Heart right ventricle (tissue), 16 donors: ENCODE data around the gene EXOSC2. TPM values are rescaled to one million over a fixed set of nuclear protein-coding genes. Genes with fewer than 3 reads are reported as not detected.
A peak's percentile ranks its signal among the peaks of the same experiment; 100 is the strongest.

ENCODE experiments used
- ATAC-seq, 8 donors: fragments of 200-7000 bp; cut with Tn5 transposase; one replicate each; pipeline ENCODE4 v1.9.1; 2020; ENCODE audit warnings: mild to moderate bottlenecking in 8 of 8, moderate library complexity in 8 of 8, moderate number of reproducible peaks in 1 of 8
- DNase-seq, 2 donors: peaks; one replicate each; pipeline ENCODE4 v3.0.0-alpha.2; 2020
- H3K27ac ChIP-seq, 10 donors: fragments of 200-600 bp; sonication (generic) in 2 of 10; one replicate each; pipeline versions ENCODE4 v1.5.0 to v1.8.0; 2020 to 2022; ENCODE audit warnings: mild to moderate bottlenecking in 3 of 10
- H3K27me3 ChIP-seq, 7 donors: fragments of 200-600 bp; one replicate each; pipeline ENCODE4 v1.8.0; 2021 to 2022; ENCODE audit warnings: mild to moderate bottlenecking in 2 of 7
- H3K36me3 ChIP-seq, 9 donors: fragments of 200-600 bp; sonication (generic) in 1 of 9; one replicate each; pipeline versions ENCODE4 v1.5.0 to v1.8.0; 2020 to 2022; ENCODE audit warnings: mild to moderate bottlenecking in 2 of 9
- H3K4me1 ChIP-seq, 9 donors: fragments of 200-600 bp; sonication (generic) in 1 of 9; one replicate each; pipeline versions ENCODE4 v1.5.0 to v1.8.0; 2020 to 2022; ENCODE audit warnings: mild to moderate bottlenecking in 4 of 9
- H3K4me3 ChIP-seq, 10 donors: fragments of 200-600 bp; sonication (generic) in 2 of 10; one replicate each; pipeline versions ENCODE4 v1.5.0 to v1.8.0; 2020 to 2022; ENCODE audit warnings: mild to moderate bottlenecking in 7 of 10, moderate library complexity in 2 of 10
- H3K9me3 ChIP-seq, 11 donors: fragments of 200-600 bp in 10 of 11; sonication (generic) in 2 of 11; one replicate each; pipeline versions ENCODE4 v1.5.0 to v1.8.0; 2013 to 2022; ENCODE audit warnings: mild to moderate bottlenecking in 2 of 11, control low read depth in 1 of 11, moderate library complexity in 1 of 11
- CTCF ChIP-seq, 9 donors: fragments of 200-600 bp; sonication (generic) in 2 of 9; IDR thresholded peaks; one replicate each; pipeline versions ENCODE4 v1.5.0 to v1.8.0; 2021 to 2022; ENCODE audit warnings: antibody characterized with exemption in 9 of 9, mild to moderate bottlenecking in 5 of 9, moderate library complexity in 1 of 9
- WGBS, 2 donors: extraction: QIAGEN DNeasy Blood & Tissue Kit; methylation state at CpG; one replicate each; pipeline ENCODE4 v1.1.7; 2013; ENCODE audit warnings: inconsistent platforms in 1 of 2; 5-methylcytosine and 5-hydroxymethylcytosine counted together
- intact Hi-C, 10 donors: fragments of 100-400 bp; cut with DNase I; formaldehyde crosslinking; loops; one replicate each; pipeline versions ENCODE4 v1.11.1 to v1.14.2; 2022
- polyA plus RNA-seq, 2 donors: library from polyadenylated mRNA; stranded (reverse); fragments of 200-250 nt; gene quantifications; one replicate each; pipeline ENCODE4 v1.2.3, GENCODE V29; 2013
- total RNA-seq, 10 donors: library from RNA; stranded (reverse); fragmentation: NEBNext Ultra II Directional in 3 of 10; extraction: Animal tissue kit (Norgen Biotek cat#: 25700) in 3 of 10; gene quantifications; one replicate each; pipeline versions ENCODE4 v1.2.1 to v1.2.4, GENCODE V29; 2021 to 2023
- donor health status: Arrhythmogenic right ventricular cardiomyopathy.
- donor health status: ischemic (EF 13 %, LVEDD 7.1; RV severe dilation, severe dysfunction).
- donor health status: healthy with polysubstance abuse.
- donor health status: DM: no; HTN: yes; CAD: no.
- donor health status: DM: no; HTN: no; CAD: no.
- donor health status: ischemic (EF 25% LVEDD 6.9; RV normal size, moderate dysfunction).
- donor health status: ischemic (EF 25% LVEDD 5.7; RV mildly dilated, moderate dysfunction).
- donor health status: healthy.
- donor health status: DM: yes; HTN: yes; CAD: no.
- donor health status: Ischemic cardiomyopathy.
- donor health status: ischemic (EF 35%, LVEDD 5.7; RV mildly dilated, moderate dysfunction).
- donor health status: nonischemic (EF 11% LVEDD 7.7; RV severe dilation, severe dysfunction).
- donor health status: DM: yes; HTN: yes; CAD: no.
- donor health status: PGD.
- donor health status: ischemic (EF 29% LVEDD 5.4; RV normal size, mild dysfunction).
- donor health status: nonischemic (EF 23%, LVEDD 6.1; RV moderate dilation, normal function).

The EXOSC2 gene
- total and polyA plus RNA-seq, 12 donors, result 10.8 to 17.7 (median 13.1) TPM

- Histone ChIP-seq H3K27me3 (no peaks in the 10 kb centered on the region), H3K4me1 (peaks cover 0 to 22% (median 6%) of the 10 kb centered on the region in 9 donors), H3K36me3 (peaks cover 0 to 79% (median 34%) of the 10 kb centered on the region in 9 donors), H3K27ac (no peak overlapping the region), H3K4me3 (no peak overlapping the region), H3K9me3 (no peaks in the 10 kb centered on the region)
- DNase-seq (no peak), ATAC-seq (no peak)
- no peak for TF ChIP-seq CTCF (IDR thresholded peaks at IDR 0.05)
- intact Hi-C loops, result loop anchor here (5.0 to 10.0 kb wide), 6 partner anchors 234 to 344 kb away; partner anchors contain the start of gene FIBCD1 (in 1 of the 10)
- whole genome bisulfite sequencing, 2 donors, result 88 to 89% methylated on average over 7 of the region's 7 CpGs
Observed at GRCh38 chr9:130703501-130703900, 9.9 kb downstream of the EXOSC2 start.

GRCh38 chr9:130707225-130707976 lies 13.8 kb downstream of the EXOSC2 start:
- peak in 4 of 8 donors; percentile 18 to 41 (median 28) for ATAC-seq
- 43 to 59% methylated on average over 9 of the region's 9 CpGs for WGBS, 2 donors
- peak in 1 of 2 donors; percentile 74 for DNase-seq

GRCh38 chr9:130710822-130711352 lies 17.3 kb downstream of the EXOSC2 start:
- no peak for TF ChIP-seq CTCF (IDR thresholded peaks at IDR 0.05)
- peaks cover 0 to 8% (median 0%) of the 10 kb centered on the region in 9 donors for H3K36me3 ChIP-seq
- H3K27me3 ChIP-seq, result no peaks in the 10 kb centered on the region
- no peak overlapping the region for H3K27ac ChIP-seq
- H3K4me1 ChIP-seq, result peaks cover 0 to 31% (median 21%) of the 10 kb centered on the region in 9 donors
- 84 to 90% methylated on average over 8 of the region's 8 CpGs for WGBS, 2 donors
- no peak for ATAC-seq
- intact Hi-C loops, result loop anchor here in 8 of 10 donors (5.0 to 10.0 kb wide), 5 partner anchors 54 to 414 kb away; partner anchors contain the start of genes ABL1 (in 1 of the 8) and NUP214 (in 1 of the 8)
- no peak overlapping the region for H3K4me3 ChIP-seq
- H3K9me3 ChIP-seq, result no peaks in the 10 kb centered on the region
- no peak for DNase-seq

More at GRCh38 chr9:130707225-130707976, 13.8 kb downstream of the EXOSC2 start:
- Histone ChIP-seq H3K27ac (no peak overlapping the region), H3K36me3 (peaks cover 0 to 40% (median 25%) of the 10 kb centered on the region in 9 donors), H3K4me3 (no peak overlapping the region), H3K27me3 (no peaks in the 10 kb centered on the region), H3K4me1 (peaks cover 0 to 8% (median 4%) of the 10 kb centered on the region in 9 donors), H3K9me3 (no peaks in the 10 kb centered on the region)
- TF ChIP-seq CTCF (IDR thresholded peaks at IDR 0.05), result peak; percentile 66 to 90 (median 79)
- intact Hi-C loops, result loop anchor here (1.0 to 10.0 kb wide), 9 partner anchors 60 to 337 kb away; no protein-coding TSS in a partner anchor

- H3K4me1 ChIP-seq, result peaks cover 4 to 36% (median 26%) of the 10 kb centered on the region in 9 donors
- H3K4me3 ChIP-seq, result no peak overlapping the region
- no peaks in the 10 kb centered on the region for H3K27me3 ChIP-seq
- H3K36me3 ChIP-seq, result peaks cover 0 to 2% (median 0%) of the 10 kb centered on the region in 9 donors
- no peak overlapping the region for H3K27ac ChIP-seq
- WGBS, 2 donors, result 94% methylated on average over 8 of the region's 8 CpGs
- no peak for TF ChIP-seq CTCF (IDR thresholded peaks at IDR 0.05)
- ATAC-seq (no peak), DNase-seq (no peak)
- H3K9me3 ChIP-seq, result no peaks in the 10 kb centered on the region
- intact Hi-C loops, result loop anchor here in 8 of 10 donors (5.0 to 10.0 kb wide), 5 partner anchors 53 to 413 kb away; partner anchors contain the start of genes ABL1 (in 1 of the 8) and NUP214 (in 1 of the 8)
Observed at GRCh38 chr9:130711469-130711868, 17.9 kb downstream of the EXOSC2 start.
